Measurements from ENCODE around the gene SCYL1.

The SCYL1 gene

DNA sequence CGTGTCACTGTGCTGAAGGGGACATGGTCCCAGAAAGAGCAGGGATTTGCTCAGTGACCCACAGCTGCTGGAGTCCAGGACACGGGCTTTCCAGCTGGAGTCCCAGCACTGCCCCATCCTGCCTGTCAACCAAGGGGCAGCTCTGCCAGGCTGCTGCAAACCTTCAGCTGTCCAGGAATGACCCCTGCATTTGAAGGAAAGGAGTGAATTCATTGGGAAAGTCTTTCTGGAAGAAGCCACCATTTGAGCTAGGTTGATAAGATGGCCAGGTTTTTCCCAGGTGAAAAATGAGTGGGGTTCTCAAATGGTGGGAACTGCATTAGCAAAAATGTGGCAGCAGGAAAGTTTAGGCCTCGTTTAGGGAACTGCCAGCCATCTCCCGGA lies 61.4 kb downstream of the SCYL1 start:
- no peaks in the 10 kb centered on the region for H3K9me3 ChIP-seq (ENCODE audit: low read length)
- H3K9me2 ChIP-seq (ENCODE audit: low read depth, low read length), result no peaks in the 10 kb centered on the region
- H2AFZ ChIP-seq (ENCODE audit: low read length), result no peak overlapping the region
- no peaks in the 10 kb centered on the region for H3K79me2 ChIP-seq (ENCODE audit: insufficient read depth, low read length)
- H3K4me2 ChIP-seq (ENCODE audit: low read length), result no peak overlapping the region
- TF ChIP-seq, protein P1, sequence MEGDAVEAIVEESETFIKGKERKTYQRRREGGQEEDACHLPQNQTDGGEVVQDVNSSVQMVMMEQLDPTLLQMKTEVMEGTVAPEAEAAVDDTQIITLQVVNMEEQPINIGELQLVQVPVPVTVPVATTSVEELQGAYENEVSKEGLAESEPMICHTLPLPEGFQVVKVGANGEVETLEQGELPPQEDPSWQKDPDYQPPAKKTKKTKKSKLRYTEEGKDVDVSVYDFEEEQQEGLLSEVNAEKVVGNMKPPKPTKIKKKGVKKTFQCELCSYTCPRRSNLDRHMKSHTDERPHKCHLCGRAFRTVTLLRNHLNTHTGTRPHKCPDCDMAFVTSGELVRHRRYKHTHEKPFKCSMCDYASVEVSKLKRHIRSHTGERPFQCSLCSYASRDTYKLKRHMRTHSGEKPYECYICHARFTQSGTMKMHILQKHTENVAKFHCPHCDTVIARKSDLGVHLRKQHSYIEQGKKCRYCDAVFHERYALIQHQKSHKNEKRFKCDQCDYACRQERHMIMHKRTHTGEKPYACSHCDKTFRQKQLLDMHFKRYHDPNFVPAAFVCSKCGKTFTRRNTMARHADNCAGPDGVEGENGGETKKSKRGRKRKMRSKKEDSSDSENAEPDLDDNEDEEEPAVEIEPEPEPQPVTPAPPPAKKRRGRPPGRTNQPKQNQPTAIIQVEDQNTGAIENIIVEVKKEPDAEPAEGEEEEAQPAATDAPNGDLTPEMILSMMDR (IDR thresholded peaks at IDR 0.05; ENCODE audit: low read length), result no peak
- no peak for TF ChIP-seq EZH2 (IDR thresholded peaks at IDR 0.05; ENCODE audit: borderline replicate concordance, low read length)
- no peak overlapping the region for H3K4me3 ChIP-seq (ENCODE audit: low read depth, low read length, poor library complexity, severe bottlenecking)
- H4K20me1 ChIP-seq (ENCODE audit: insufficient read depth, low read length), result no peaks in the 10 kb centered on the region
- no peaks in the 10 kb centered on the region for H3F3A ChIP-seq (ENCODE audit: insufficient read depth, low read length)
- no peaks in the 10 kb centered on the region for H3K36me3 ChIP-seq (ENCODE audit: insufficient read depth, low read length)
- H3K27me3 ChIP-seq (ENCODE audit: insufficient read depth, low read length), result no peaks in the 10 kb centered on the region; the same call in none of the 2 replicates
- H3K9ac ChIP-seq (ENCODE audit: low read length), result no peak overlapping the region
- no peak overlapping the region for H3K27ac ChIP-seq (ENCODE audit: low read depth, low read length, poor library complexity, severe bottlenecking)
- H3K4me1 ChIP-seq (ENCODE audit: insufficient read depth, low read length, severe bottlenecking), result peaks cover 26% of the 10 kb centered on the region

DNA sequence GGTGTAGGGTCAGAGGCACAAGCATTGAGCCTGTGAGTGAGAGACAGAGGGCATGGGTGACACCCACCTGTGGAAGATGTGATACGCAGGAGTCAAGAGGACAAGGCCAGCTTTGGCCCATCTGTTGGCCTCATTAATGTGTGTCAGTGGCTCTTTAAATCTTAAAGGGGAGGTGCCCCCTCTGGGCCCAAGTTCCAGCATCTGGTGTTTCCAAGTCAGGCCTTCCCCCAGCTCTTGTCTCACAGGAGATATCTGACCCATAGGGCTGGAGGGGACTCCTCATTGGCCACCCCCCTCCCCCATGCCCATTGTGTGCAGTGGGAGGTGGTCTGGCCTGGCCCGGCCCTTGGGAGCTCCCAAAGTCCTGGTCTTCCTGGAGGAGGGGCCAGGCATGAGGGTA lies 61.8 kb downstream of the SCYL1 start:
- Histone ChIP-seq H3F3A (ENCODE audit: insufficient read depth, low read length) (no peaks in the 10 kb centered on the region), H3K4me2 (ENCODE audit: low read length) (no peak overlapping the region), H3K27me3 (ENCODE audit: insufficient read depth, low read length) (no peaks in the 10 kb centered on the region; the same call in none of the 2 replicates), H3K79me2 (ENCODE audit: insufficient read depth, low read length) (no peaks in the 10 kb centered on the region), H3K27ac (ENCODE audit: low read depth, low read length, poor library complexity, severe bottlenecking) (no peak overlapping the region), H4K20me1 (ENCODE audit: insufficient read depth, low read length) (no peaks in the 10 kb centered on the region), H3K9ac (ENCODE audit: low read length) (no peak overlapping the region), H3K9me3 (ENCODE audit: low read length) (no peaks in the 10 kb centered on the region), H3K4me1 (ENCODE audit: insufficient read depth, low read length, severe bottlenecking) (peaks cover 26% of the 10 kb centered on the region), H3K9me2 (ENCODE audit: low read depth, low read length) (no peaks in the 10 kb centered on the region), H3K36me3 (ENCODE audit: insufficient read depth, low read length) (no peaks in the 10 kb centered on the region), H3K4me3 (ENCODE audit: low read depth, low read length, poor library complexity, severe bottlenecking) (no peak overlapping the region), H2AFZ (ENCODE audit: low read length) (no peak overlapping the region)
- TF ChIP-seq EZH2 (IDR thresholded peaks at IDR 0.05; ENCODE audit: borderline replicate concordance, low read length), result no peak
- TF ChIP-seq, protein P1 (IDR thresholded peaks at IDR 0.05; ENCODE audit: low read length), result no peak
